SK-N-MC (cell line): ENCODE data around the gene CHN2.

Experiments
- EZH2 ChIP-seq: fragments of 200-600 bp; sonication (generic); IDR thresholded peaks from one replicate; pipeline ENCODE4 v1.6.1; 2017; ENCODE audit warnings: antibody characterized with exemption
- POLR2AphosphoS5 ChIP-seq: IDR thresholded peaks from 2 replicates; pipeline ENCODE4 v1.6.1; 2012; ENCODE audit warnings: mild to moderate bottlenecking, low read depth, low read length, borderline replicate concordance

DNA sequence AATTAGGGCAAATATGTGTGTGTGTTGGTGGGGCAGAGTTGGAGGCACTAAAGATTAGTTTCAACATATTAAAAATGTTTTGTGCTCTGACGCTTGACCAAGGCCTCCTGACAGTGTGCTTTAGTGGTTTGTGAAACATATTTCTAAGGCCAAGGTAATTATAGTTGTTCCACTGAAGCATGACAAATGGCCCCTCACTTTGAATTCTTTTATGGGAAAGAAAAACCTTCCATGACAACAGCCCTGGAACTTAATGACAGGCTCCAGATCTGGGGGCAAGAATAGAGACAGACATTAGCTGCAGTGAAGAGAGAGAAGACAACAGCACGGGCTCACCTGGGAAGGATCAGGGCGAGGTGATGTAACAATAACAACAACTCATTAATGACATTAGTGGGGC lies 155.8 kb downstream of the CHN2 start:
- TF ChIP-seq POLR2AphosphoS5 (no peak), EZH2 (no peak)
